ENCODE results near the gene FSTL4.

Gene FSTL4

GRCh38 chr5:133360693-133361472 lies 251.5 kb downstream of the FSTL4 start:
- peak; percentile 64 for DNase-seq

- DNase-seq: no peak
Observed at GRCh38 chr5:133359861-133360260, 252.5 kb downstream of the FSTL4 start.

GRCh38 chr5:133358271-133358670 lies 254.1 kb downstream of the FSTL4 start:
- DNase-seq: no peak

GRCh38 chr5:133357758-133358157 lies 254.6 kb downstream of the FSTL4 start:
- no peak for DNase-seq

GRCh38 chr5:133356984-133357421 lies 255.3 kb downstream of the FSTL4 start:
- DNase-seq: no peak

- no peak for DNase-seq
Observed at GRCh38 chr5:133356396-133356983, 255.9 kb downstream of the FSTL4 start.

- peak; percentile 2 for DNase-seq
Observed at GRCh38 chr5:133354323-133355185, 257.8 kb downstream of the FSTL4 start.

- peak; percentile 36 for DNase-seq
Observed at GRCh38 chr5:133353741-133354140, 258.6 kb downstream of the FSTL4 start.

- no peak for DNase-seq
Observed at GRCh38 chr5:133348406-133348805, 263.9 kb downstream of the FSTL4 start.

- no peak for DNase-seq
Observed at GRCh38 chr5:133347039-133347438, 265.3 kb downstream of the FSTL4 start.

- DNase-seq: no peak
Observed at GRCh38 chr5:133344266-133344665, 268.1 kb downstream of the FSTL4 start.

- no peak for DNase-seq
Observed at GRCh38 chr5:133343196-133343595, 269.1 kb downstream of the FSTL4 start.

GRCh38 chr5:133341915-133342710 lies 270.2 kb downstream of the FSTL4 start:
- no peak for DNase-seq

- no peak for DNase-seq
Observed at GRCh38 chr5:133341296-133341695, 271.0 kb downstream of the FSTL4 start.

GRCh38 chr5:133340822-133341221 lies 271.5 kb downstream of the FSTL4 start:
- no peak for DNase-seq

- no peak for DNase-seq
Observed at GRCh38 chr5:133340002-133340755, 272.2 kb downstream of the FSTL4 start.

- no peak for DNase-seq
Observed at GRCh38 chr5:133338504-133339355, 273.6 kb downstream of the FSTL4 start.

GRCh38 chr5:133337795-133338445 lies 274.4 kb downstream of the FSTL4 start:
- DNase-seq: no peak

- DNase-seq: no peak
Observed at GRCh38 chr5:133336969-133337410, 275.4 kb downstream of the FSTL4 start.
